ENCODE measurements around the gene RAB30. TPM values are rescaled to one million over a fixed set of nuclear protein-coding genes. Genes with fewer than 3 reads are reported as not detected.

The RAB30 gene
- polyA plus RNA-seq, 1 donor from 2014 or later = 36.4 TPM

DNA sequence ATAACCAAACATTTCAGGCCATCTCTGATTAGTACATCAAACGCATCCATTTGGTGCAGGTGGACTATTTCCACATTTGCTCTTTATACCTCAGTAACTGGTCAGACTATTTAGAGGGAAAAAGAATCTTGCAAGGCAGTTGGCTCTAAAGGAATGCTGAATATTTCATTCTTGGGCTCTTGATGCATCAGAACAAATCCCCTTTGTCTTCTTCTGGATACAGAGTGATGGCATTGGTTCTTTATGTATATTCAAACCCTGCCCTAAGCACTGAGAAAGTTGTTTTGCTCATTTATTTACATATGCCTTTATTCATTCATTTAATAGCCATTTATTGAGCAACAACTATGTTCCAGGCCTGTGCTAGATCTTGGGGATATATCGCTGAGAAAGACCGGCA lies 31.1 kb upstream of the RAB30 start:
- H4K20me1 ChIP-seq (ENCODE audit: insufficient read depth) = no peaks in the 10 kb centered on the region
- no peak overlapping the region for H3K9ac ChIP-seq (ENCODE audit: low read length)
- H3K79me2 ChIP-seq (replicated peaks; ENCODE audit: insufficient read depth, low read length) = no peaks in the 10 kb centered on the region
- H3K4me2 ChIP-seq (ENCODE audit: low read length) = no peak overlapping the region
- no peaks in the 10 kb centered on the region for H3K27me3 ChIP-seq (ENCODE audit: insufficient read depth, low read depth, low read length)
- no peaks in the 10 kb centered on the region for H3F3A ChIP-seq (ENCODE audit: insufficient read depth, low read length, poor library complexity, severe bottlenecking)
- no peak overlapping the region for H3K27ac ChIP-seq (ENCODE audit: low read length)
- H2AFZ ChIP-seq (ENCODE audit: low read depth, low read length) = no peak overlapping the region
- H3K9me2 ChIP-seq (ENCODE audit: insufficient read depth, low read length) = no peaks in the 10 kb centered on the region
- TF ChIP-seq EP300 (conservative IDR thresholded peaks at IDR 0.05; ENCODE audit: poor library complexity, severe bottlenecking) (no peak), RAD21 (conservative IDR thresholded peaks at IDR 0.05) (no peak), SMC3 (conservative IDR thresholded peaks at IDR 0.05; ENCODE audit: poor library complexity) (no peak), POLR2AphosphoS5 (IDR thresholded peaks at IDR 0.05) (no peak), MXI1 (conservative IDR thresholded peaks at IDR 0.05; ENCODE audit: poor library complexity, severe bottlenecking) (no peak), TAF1 (IDR thresholded peaks at IDR 0.05; ENCODE audit: low read depth) (no peak), EZH2 (IDR thresholded peaks at IDR 0.05; ENCODE audit: borderline replicate concordance, insufficient read depth, low read length, poor library complexity, severe bottlenecking) (no peak)
- TF ChIP-seq, protein P1, sequence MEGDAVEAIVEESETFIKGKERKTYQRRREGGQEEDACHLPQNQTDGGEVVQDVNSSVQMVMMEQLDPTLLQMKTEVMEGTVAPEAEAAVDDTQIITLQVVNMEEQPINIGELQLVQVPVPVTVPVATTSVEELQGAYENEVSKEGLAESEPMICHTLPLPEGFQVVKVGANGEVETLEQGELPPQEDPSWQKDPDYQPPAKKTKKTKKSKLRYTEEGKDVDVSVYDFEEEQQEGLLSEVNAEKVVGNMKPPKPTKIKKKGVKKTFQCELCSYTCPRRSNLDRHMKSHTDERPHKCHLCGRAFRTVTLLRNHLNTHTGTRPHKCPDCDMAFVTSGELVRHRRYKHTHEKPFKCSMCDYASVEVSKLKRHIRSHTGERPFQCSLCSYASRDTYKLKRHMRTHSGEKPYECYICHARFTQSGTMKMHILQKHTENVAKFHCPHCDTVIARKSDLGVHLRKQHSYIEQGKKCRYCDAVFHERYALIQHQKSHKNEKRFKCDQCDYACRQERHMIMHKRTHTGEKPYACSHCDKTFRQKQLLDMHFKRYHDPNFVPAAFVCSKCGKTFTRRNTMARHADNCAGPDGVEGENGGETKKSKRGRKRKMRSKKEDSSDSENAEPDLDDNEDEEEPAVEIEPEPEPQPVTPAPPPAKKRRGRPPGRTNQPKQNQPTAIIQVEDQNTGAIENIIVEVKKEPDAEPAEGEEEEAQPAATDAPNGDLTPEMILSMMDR (IDR thresholded peaks at IDR 0.05; ENCODE audit: poor library complexity, severe bottlenecking) = no peak
- TF ChIP-seq, protein P2, sequence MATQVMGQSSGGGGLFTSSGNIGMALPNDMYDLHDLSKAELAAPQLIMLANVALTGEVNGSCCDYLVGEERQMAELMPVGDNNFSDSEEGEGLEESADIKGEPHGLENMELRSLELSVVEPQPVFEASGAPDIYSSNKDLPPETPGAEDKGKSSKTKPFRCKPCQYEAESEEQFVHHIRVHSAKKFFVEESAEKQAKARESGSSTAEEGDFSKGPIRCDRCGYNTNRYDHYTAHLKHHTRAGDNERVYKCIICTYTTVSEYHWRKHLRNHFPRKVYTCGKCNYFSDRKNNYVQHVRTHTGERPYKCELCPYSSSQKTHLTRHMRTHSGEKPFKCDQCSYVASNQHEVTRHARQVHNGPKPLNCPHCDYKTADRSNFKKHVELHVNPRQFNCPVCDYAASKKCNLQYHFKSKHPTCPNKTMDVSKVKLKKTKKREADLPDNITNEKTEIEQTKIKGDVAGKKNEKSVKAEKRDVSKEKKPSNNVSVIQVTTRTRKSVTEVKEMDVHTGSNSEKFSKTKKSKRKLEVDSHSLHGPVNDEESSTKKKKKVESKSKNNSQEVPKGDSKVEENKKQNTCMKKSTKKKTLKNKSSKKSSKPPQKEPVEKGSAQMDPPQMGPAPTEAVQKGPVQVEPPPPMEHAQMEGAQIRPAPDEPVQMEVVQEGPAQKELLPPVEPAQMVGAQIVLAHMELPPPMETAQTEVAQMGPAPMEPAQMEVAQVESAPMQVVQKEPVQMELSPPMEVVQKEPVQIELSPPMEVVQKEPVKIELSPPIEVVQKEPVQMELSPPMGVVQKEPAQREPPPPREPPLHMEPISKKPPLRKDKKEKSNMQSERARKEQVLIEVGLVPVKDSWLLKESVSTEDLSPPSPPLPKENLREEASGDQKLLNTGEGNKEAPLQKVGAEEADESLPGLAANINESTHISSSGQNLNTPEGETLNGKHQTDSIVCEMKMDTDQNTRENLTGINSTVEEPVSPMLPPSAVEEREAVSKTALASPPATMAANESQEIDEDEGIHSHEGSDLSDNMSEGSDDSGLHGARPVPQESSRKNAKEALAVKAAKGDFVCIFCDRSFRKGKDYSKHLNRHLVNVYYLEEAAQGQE (IDR thresholded peaks at IDR 0.05; ENCODE audit: borderline replicate concordance) = no peak
- H3K4me3 ChIP-seq (ENCODE audit: low read length) = no peak overlapping the region
- H3K9me3 ChIP-seq (ENCODE audit: low read length) = no peaks in the 10 kb centered on the region
- no peaks in the 10 kb centered on the region for H3K36me3 ChIP-seq (ENCODE audit: insufficient read depth, low read length)

DNA sequence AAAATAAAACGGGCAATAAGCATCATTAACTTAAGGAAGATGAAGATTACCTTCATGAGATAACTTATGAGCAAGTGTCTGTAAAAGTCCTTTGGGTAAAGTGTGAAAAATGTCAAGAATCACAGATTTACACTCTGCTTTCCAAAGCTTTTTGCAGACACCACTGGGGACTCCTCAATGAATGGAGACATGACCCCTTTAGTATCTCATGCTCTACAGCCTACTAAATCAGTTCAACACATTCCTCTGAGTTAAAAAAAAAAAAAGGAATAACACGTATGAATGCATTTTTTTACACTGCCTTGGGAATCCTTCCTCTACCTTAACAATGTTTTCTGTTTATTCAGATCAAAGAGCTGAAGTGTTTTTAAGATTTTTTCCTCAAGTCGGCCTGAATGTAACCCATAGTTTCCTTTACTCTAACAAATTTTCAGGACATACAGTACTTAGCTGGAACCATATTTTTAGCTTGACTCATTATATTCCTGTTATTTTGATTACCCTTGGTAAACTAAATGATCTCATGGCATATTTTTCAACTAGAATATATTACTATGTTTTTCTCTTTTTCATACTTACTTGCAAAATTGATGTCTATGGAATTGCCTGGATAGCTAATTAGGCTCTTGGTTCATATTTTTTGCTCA lies 25.9 kb upstream of the RAB30 start:
- Histone ChIP-seq H3K4me2 (ENCODE audit: low read length) (no peak overlapping the region), H2AFZ (ENCODE audit: low read depth, low read length) (no peak overlapping the region), H3K9ac (ENCODE audit: low read length) (no peak overlapping the region), H3K79me2 (replicated peaks; ENCODE audit: insufficient read depth, low read length) (no peaks in the 10 kb centered on the region), H3K9me3 (ENCODE audit: low read length) (no peaks in the 10 kb centered on the region), H3K27ac (ENCODE audit: low read length) (no peak overlapping the region), H3K27me3 (ENCODE audit: insufficient read depth, low read depth, low read length) (no peaks in the 10 kb centered on the region), H3K9me2 (ENCODE audit: insufficient read depth, low read length) (no peaks in the 10 kb centered on the region), H3K4me3 (ENCODE audit: low read length) (no peak overlapping the region), H3K36me3 (ENCODE audit: insufficient read depth, low read length) (no peaks in the 10 kb centered on the region), H3F3A (ENCODE audit: insufficient read depth, low read length, poor library complexity, severe bottlenecking) (no peaks in the 10 kb centered on the region), H4K20me1 (ENCODE audit: insufficient read depth) (no peaks in the 10 kb centered on the region)
- TF ChIP-seq TAF1 (IDR thresholded peaks at IDR 0.05; ENCODE audit: low read depth) = no peak
- TF ChIP-seq RAD21 (conservative IDR thresholded peaks at IDR 0.05) = no peak
- no peak for TF ChIP-seq EP300 (conservative IDR thresholded peaks at IDR 0.05; ENCODE audit: poor library complexity, severe bottlenecking)
- TF ChIP-seq, protein P2 (IDR thresholded peaks at IDR 0.05; ENCODE audit: borderline replicate concordance) = no peak
- TF ChIP-seq POLR2AphosphoS5 (IDR thresholded peaks at IDR 0.05) = no peak
- TF ChIP-seq, protein P1 (IDR thresholded peaks at IDR 0.05; ENCODE audit: poor library complexity, severe bottlenecking) = no peak
- no peak for TF ChIP-seq EZH2 (IDR thresholded peaks at IDR 0.05; ENCODE audit: borderline replicate concordance, insufficient read depth, low read length, poor library complexity, severe bottlenecking)
- no peak for TF ChIP-seq MXI1 (conservative IDR thresholded peaks at IDR 0.05; ENCODE audit: poor library complexity, severe bottlenecking)
- no peak for TF ChIP-seq SMC3 (conservative IDR thresholded peaks at IDR 0.05; ENCODE audit: poor library complexity)
